Endothelial cell of umbilical vein (primary cell): ENCODE results near the gene OR5B17.

ENCODE experiments used
- POLR2A ChIP-seq: IDR thresholded peaks from 2 replicates; pipeline ENCODE4 v1.6.1; 2012; ENCODE audit warnings: low read depth, mild to moderate bottlenecking, control low read depth, low read length
- POLR2AphosphoS5 ChIP-seq: IDR thresholded peaks from 2 replicates; pipeline ENCODE4 v1.6.1; 2012; ENCODE audit warnings: low read depth, mild to moderate bottlenecking, control low read depth, low read length, moderate library complexity; ENCODE audit not compliant: insufficient read depth
- TF ChIP-seq, protein P1 (sequence below), 2 donors: IDR thresholded peaks; 1 replicate in 1 of 2; 2 replicates in 1 of 2; pipeline ENCODE4 v1.5.1; 2011; ENCODE audit warnings: low read length in 2 of 2, mild to moderate bottlenecking in 2 of 2, moderate library complexity in 2 of 2, control low read depth in 1 of 2, inconsistent platforms in 1 of 2, low read depth in 1 of 2; ENCODE audit not compliant: insufficient read depth in 1 of 2; ENCODE audit errors: extremely low read depth in 1 of 2

DNA sequence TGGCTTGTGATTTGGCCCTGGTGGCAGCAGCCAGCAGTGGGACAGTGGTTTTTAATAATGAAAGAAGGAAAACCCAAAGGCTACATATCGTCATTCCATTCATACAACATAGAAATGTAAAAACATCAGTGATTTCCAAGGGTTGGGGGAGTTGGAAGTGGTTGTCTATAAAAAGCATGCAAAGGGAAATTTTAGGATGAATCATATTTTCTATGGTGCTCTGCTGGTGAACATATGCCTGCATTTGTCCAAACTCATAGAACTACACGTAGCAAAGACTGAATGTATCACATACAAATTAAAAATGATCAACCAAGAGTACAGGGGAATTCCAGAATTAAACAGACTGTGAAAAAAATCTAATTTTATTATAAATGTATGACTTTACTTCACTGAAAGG lies 36.7 kb upstream of the OR5B17 start:
- TF ChIP-seq, protein P1, sequence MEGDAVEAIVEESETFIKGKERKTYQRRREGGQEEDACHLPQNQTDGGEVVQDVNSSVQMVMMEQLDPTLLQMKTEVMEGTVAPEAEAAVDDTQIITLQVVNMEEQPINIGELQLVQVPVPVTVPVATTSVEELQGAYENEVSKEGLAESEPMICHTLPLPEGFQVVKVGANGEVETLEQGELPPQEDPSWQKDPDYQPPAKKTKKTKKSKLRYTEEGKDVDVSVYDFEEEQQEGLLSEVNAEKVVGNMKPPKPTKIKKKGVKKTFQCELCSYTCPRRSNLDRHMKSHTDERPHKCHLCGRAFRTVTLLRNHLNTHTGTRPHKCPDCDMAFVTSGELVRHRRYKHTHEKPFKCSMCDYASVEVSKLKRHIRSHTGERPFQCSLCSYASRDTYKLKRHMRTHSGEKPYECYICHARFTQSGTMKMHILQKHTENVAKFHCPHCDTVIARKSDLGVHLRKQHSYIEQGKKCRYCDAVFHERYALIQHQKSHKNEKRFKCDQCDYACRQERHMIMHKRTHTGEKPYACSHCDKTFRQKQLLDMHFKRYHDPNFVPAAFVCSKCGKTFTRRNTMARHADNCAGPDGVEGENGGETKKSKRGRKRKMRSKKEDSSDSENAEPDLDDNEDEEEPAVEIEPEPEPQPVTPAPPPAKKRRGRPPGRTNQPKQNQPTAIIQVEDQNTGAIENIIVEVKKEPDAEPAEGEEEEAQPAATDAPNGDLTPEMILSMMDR (IDR thresholded peaks at IDR 0.05; ENCODE audit: extremely low read depth in 1 of 2, insufficient read depth in 1 of 2, low read depth in 1 of 2, low read length in 2 of 2) = no peak
- no peak for TF ChIP-seq POLR2AphosphoS5
- no peak for TF ChIP-seq POLR2A
